K562 (cell line): ENCODE results near the gene SLC9B1. TPM values are rescaled to one million over a fixed set of nuclear protein-coding genes. Genes with fewer than 3 reads are reported as not detected.

Experiments used
- ATAC-seq: fragments of 200-7000 bp; cut with Tn5 transposase; 3 replicates; pipeline ENCODE4 v1.9.1; 2020; ENCODE audit warnings: moderate library complexity
- BruUV-seq: library from RNA; stranded (reverse); fragments of 400-500 nt; replicated peaks from 2 replicates; lab custom pipeline; 2021; lab: Mats Ljungman, UMichigan
- CTCF ChIA-PET: fragments of 300-600 bp; formaldehyde crosslinking; extraction: SDS; loops from one replicate; lab custom pipeline; 2021; ENCODE audit warnings: low intra/inter-chr PET ratio; lab: Yijun Ruan, JAX
- POLR2A ChIA-PET: fragments of 300-600, 350-650 bp; sonication (Branson Sonifier 250); formaldehyde crosslinking; extraction: SDS; loops from one replicate; lab custom pipeline; 2021; ENCODE audit warnings: antibody characterized with exemption, inconsistent platforms; lab: Yijun Ruan, JAX
- DNase-seq, 4 experiments: peaks; one replicate each; pipeline versions ENCODE4 v3.0.0 to v3.0.0-alpha.2; 2011 to 2018; ENCODE audit warnings: low spot score in 3 of 4, mixed read lengths in 3 of 4; ENCODE audit errors: extremely low read depth in 1 of 4
- FAIRE-seq: peaks from 2 replicates; lab custom pipeline; 2011; peaks lifted over from hg19 to GRCh38; lab: Jason Lieb, UNC
- H2AFZ ChIP-seq: 2 replicates; pipeline ENCODE4 v1.6.0; 2011; ENCODE audit warnings: low read depth, low read length, control low read depth, inconsistent platforms
- H3K27ac ChIP-seq: fragments of 200-600 bp; 3 replicates; pipeline ENCODE4 v1.8.0; 2011; ENCODE audit warnings: low read depth, mild to moderate bottlenecking, control low read depth, inconsistent platforms, low read length, moderate library complexity, mixed read lengths; ENCODE audit errors: extremely low read depth
- H3K27me3 ChIP-seq, 2 experiments: fragments of 300-600 bp in 1 of 2; 2 replicates in 1 of 2; 3 replicates in 1 of 2; pipeline versions ENCODE4 v1.6.0 to v1.8.0; 2011; ENCODE audit warnings: inconsistent platforms in 2 of 2, low read length in 2 of 2, mild to moderate bottlenecking in 1 of 2, mixed read lengths in 1 of 2, moderate library complexity in 1 of 2; ENCODE audit not compliant: control insufficient read depth in 2 of 2, insufficient read depth in 2 of 2
- H3K36me3 ChIP-seq: fragments of 300-600 bp; 3 replicates; pipeline ENCODE4 v1.8.0; 2011; ENCODE audit warnings: mild to moderate bottlenecking, low read length, inconsistent platforms; ENCODE audit not compliant: control insufficient read depth, insufficient read depth
- H3K4me1 ChIP-seq, 2 experiments: fragments of 200-600 bp in 1 of 2; replicated peaks in 1 of 2; 2 replicates in 1 of 2; 3 replicates in 1 of 2; pipeline versions ENCODE4 v1.5.1 to v1.8.0; 2011; ENCODE audit warnings: inconsistent platforms in 2 of 2, low read length in 2 of 2, mild to moderate bottlenecking in 1 of 2, mixed read lengths in 1 of 2, moderate library complexity in 1 of 2; ENCODE audit not compliant: control insufficient read depth in 2 of 2, insufficient read depth in 2 of 2
- H3K4me2 ChIP-seq: 2 replicates; pipeline ENCODE4 v1.6.1; 2011; ENCODE audit warnings: low read length, control low read depth, inconsistent platforms, mixed read lengths; ENCODE audit not compliant: insufficient read depth
- H3K4me3 ChIP-seq: fragments of 200-600 bp; sonication (generic), shearing (Covaris generic); 2 replicates; pipeline ENCODE4 v1.5.1; 2016; ENCODE audit warnings: control low read depth, inconsistent platforms
- H3K79me2 ChIP-seq: fragments of 200-600 bp; 3 replicates; pipeline ENCODE4 v1.8.0; 2011; ENCODE audit warnings: low read length, inconsistent platforms; ENCODE audit not compliant: control insufficient read depth, insufficient read depth
- H3K9ac ChIP-seq, 2 experiments: 2 replicates each; pipeline versions ENCODE4 v1.6.0 to v1.6.1; 2011; ENCODE audit warnings: low read depth in 2 of 2, low read length in 2 of 2, control low read depth in 1 of 2, inconsistent platforms in 1 of 2, mild to moderate bottlenecking in 1 of 2, mixed read lengths in 1 of 2; ENCODE audit not compliant: insufficient read depth in 1 of 2
- H3K9me1 ChIP-seq: one replicate; pipeline ENCODE4 v1.6.0; 2011; ENCODE audit warnings: inconsistent platforms, mild to moderate bottlenecking, low read length, moderate library complexity; ENCODE audit not compliant: control insufficient read depth, insufficient read depth
- H3K9me3 ChIP-seq: replicated peaks from 2 replicates; pipeline ENCODE4 v1.5.1; 2011; ENCODE audit warnings: low read depth, low read length, inconsistent platforms; ENCODE audit not compliant: control insufficient read depth, insufficient read depth
- H4K20me1 ChIP-seq: replicated peaks from 2 replicates; pipeline ENCODE4 v1.6.1; 2011; ENCODE audit warnings: low read length, inconsistent platforms, mixed read lengths; ENCODE audit not compliant: control insufficient read depth, insufficient read depth
- ARID4B ChIP-seq: sonication (generic); formaldehyde crosslinking; IDR thresholded peaks from 2 replicates; pipeline ENCODE4 v1.8.0; 2022; ENCODE audit warnings: mild to moderate bottlenecking, missing genetic modification reagents
- BCL6 ChIP-seq: fragments of 250-450 bp; sonication (Bioruptor Pico); IDR thresholded peaks from 2 replicates; pipeline ENCODE4 v1.4.0; 2020
- DEAF1 ChIP-seq: fragments of 450-650 bp; formaldehyde crosslinking; IDR thresholded peaks from 2 replicates; pipeline ENCODE4 v1.4.0; 2020; ENCODE audit warnings: mild to moderate bottlenecking, moderate library complexity
- ELF4 ChIP-seq: fragments of 450-650 bp; formaldehyde crosslinking; IDR thresholded peaks from 2 replicates; pipeline ENCODE4 v1.4.0; 2022; ENCODE audit warnings: missing genetic modification characterization
- ELK1 ChIP-seq: sonication (generic); formaldehyde crosslinking; IDR thresholded peaks from 2 replicates; pipeline ENCODE4 v1.8.1; 2022; ENCODE audit warnings: missing genetic modification reagents
- GATAD2B ChIP-seq: fragments of 450-650 bp; IDR thresholded peaks from 2 replicates; pipeline ENCODE4 v1.6.1; 2017; ENCODE audit warnings: mild to moderate bottlenecking, borderline replicate concordance
- GMEB1 ChIP-seq: fragments of 250-450 bp; sonication (Bioruptor Pico); IDR thresholded peaks from 2 replicates; pipeline ENCODE4 v1.4.0; 2020; ENCODE audit warnings: mild to moderate bottlenecking
- HMBOX1 ChIP-seq: sonication (generic); IDR thresholded peaks from 2 replicates; pipeline ENCODE4 v1.6.1; 2016
- JUN ChIP-seq, 2 experiments: sonication (generic) in 1 of 2; formaldehyde crosslinking in 1 of 2; IDR thresholded peaks; 2 replicates each; pipeline versions ENCODE4 v1.6.1 to v1.8.0; 2012 to 2022; ENCODE audit warnings: borderline replicate concordance in 2 of 2, mild to moderate bottlenecking in 2 of 2, improper control_type of control experiment in 1 of 2, low read depth in 1 of 2, low read length in 1 of 2, missing genetic modification reagents in 1 of 2
- RBM39 ChIP-seq: fragments of 200-400 bp; formaldehyde crosslinking; optimal IDR thresholded peaks from 2 replicates; pipeline ENCODE3; 2018; ENCODE audit warnings: low read depth, low read length
- SMAD4 ChIP-seq: fragments of 250-450 bp; sonication (Bioruptor Pico); conservative IDR thresholded peaks from 2 replicates; pipeline ENCODE4 v1.8.0; 2021; ENCODE audit warnings: inconsistent platforms, mild to moderate bottlenecking, moderate library complexity
- SMARCC2 ChIP-seq: fragments of 450-650 bp; IDR thresholded peaks from 2 replicates; pipeline ENCODE4 v1.6.1; 2017; ENCODE audit warnings: antibody characterized with exemption, moderate library complexity, mild to moderate bottlenecking, low read depth
- TAF15 ChIP-seq: fragments of 200-400 bp; formaldehyde crosslinking; IDR thresholded peaks from 2 replicates; pipeline ENCODE4 v1.6.1; 2017; ENCODE audit warnings: mild to moderate bottlenecking, low read depth, low read length, moderate library complexity
- WGBS: fragments of 100-300 bp; shearing (Covaris generic); methylation state at CpG from one replicate; pipeline ENCODE4 v1.1.6; 2016; ENCODE audit warnings: low coverage, mixed read lengths; ENCODE audit not compliant: insufficient coverage; ENCODE audit errors: missing lambda C conversion rate; 5-methylcytosine and 5-hydroxymethylcytosine counted together
- in situ Hi-C: fragments of 300-500 bp; cut with MboI; formaldehyde crosslinking; loops from 4 replicates; pipeline ENCODE4 v1.15.0; 2018; ENCODE audit warnings: inconsistent platforms, mixed read lengths
- intact Hi-C: fragments of 100-400 bp; cut with micrococcal nuclease; formaldehyde crosslinking; loops from 2 replicates; pipeline ENCODE4 v1.14.2; 2022
- polyA plus RNA-seq, 8 experiments: library from polyadenylated mRNA; depleted of rRNA in 4 of 8; stranded (reverse) in 5 of 8; unstranded in 3 of 8; fragments of >200 nt; fragmentation: Nextera tagmentation in 2 of 8; fragmentation: Illumina TruSeq in 1 of 8; extraction: Ambion mirVana in 2 of 8; extraction: Trizol in 1 of 8; gene quantifications; 2 replicates each; pipeline versions ENCODE4 v1.2.1 to v1.2.3, GENCODE V29; 2011 to 2014; ENCODE audit warnings: inconsistent platforms in 1 of 8, missing spikeins in 1 of 8
- total RNA-seq, 7 experiments: library from RNA; depleted of rRNA in 6 of 7; stranded (reverse); fragments of >200 nt in 6 of 7; fragmentation: Illumina TruSeq in 2 of 7; extraction: Trizol in 2 of 7; gene quantifications; 2 replicates each; pipeline versions ENCODE4 v1.2.1 to v1.2.3, GENCODE V29; 2011 to 2021; ENCODE audit warnings: low replicate concordance in 1 of 7

SLC9B1 gene
- total and polyA plus RNA-seq, 9 of the 15 experiments (the other 6 are each of a cell fraction or from before 2014, with no cell fraction given) = 0.21 to 1.3 (median 0.51) TPM

GRCh38 chr4:103052145-103052544 is 32.6 kb upstream of the SLC9B1 start:
- intact Hi-C loops = no loop called here
- H3K79me2 ChIP-seq = no peaks in the 10 kb centered on the region
- POLR2A ChIA-PET = no interaction called here
- TF ChIP-seq TAF15 (no peak), ARID4B (CRISPR knock-in tag) (no peak), GMEB1 (no peak), HMBOX1 (no peak), ELK1 (CRISPR knock-in tag) (no peak), SMARCC2 (no peak), RBM39 (no peak), GATAD2B (no peak), DEAF1 (CRISPR knock-in tag) (no peak), BCL6 (CRISPR knock-in tag) (no peak), SMAD4 (no peak), JUN (IDR thresholded peaks at IDR 0.05; ENCODE audit: borderline replicate concordance, low read depth, low read length) (no peak), JUN (CRISPR knock-in tag; IDR thresholded peaks at IDR 0.05; ENCODE audit: borderline replicate concordance) (no peak), ELF4 (CRISPR knock-in tag) (no peak)

More at GRCh38 chr4:103052145-103052544, 32.6 kb upstream of the SLC9B1 start:
- 76% methylated on average over 3 of the region's 3 CpGs for WGBS
- in situ Hi-C loops = no loop called here
- no TSS peak for BruUV-seq
- FAIRE-seq (no peak), ATAC-seq (no peak), DNase-seq (no peak)
- no peak overlapping the region for H3K9ac ChIP-seq
- H3K27ac ChIP-seq = no peak overlapping the region
- no peaks in the 10 kb centered on the region for H3K9me3 ChIP-seq
- CTCF ChIA-PET = no interaction called here
- no peaks in the 10 kb centered on the region for H3K27me3 ChIP-seq
- no peaks in the 10 kb centered on the region for H3K36me3 ChIP-seq
- H3K9me1 ChIP-seq = no peaks in the 10 kb centered on the region
- H3K4me2 ChIP-seq = no peak overlapping the region
- no peak overlapping the region for H2AFZ ChIP-seq
- H3K4me1 ChIP-seq = no peaks in the 10 kb centered on the region
- no peaks in the 10 kb centered on the region for H4K20me1 ChIP-seq
- no peak overlapping the region for H3K4me3 ChIP-seq
